Spleen (tissue), 11 donors: ENCODE data around the gene CPA5. TPM values are rescaled to one million over a fixed set of nuclear protein-coding genes. Genes with fewer than 3 reads are reported as not detected.
A peak's percentile ranks its signal among the peaks of the same experiment; 100 is the strongest.
"Not testable (repeated sequence)": the region's sequence is repeated elsewhere in the genome, so short reads cannot be mapped to it uniquely, and the experiment has no call there.

Experiments
- DNase-seq: peaks from one replicate; pipeline ENCODE4 v3.0.0-alpha.2; 2020
- H3K27ac ChIP-seq, 8 donors: fragments of 200-600 bp; sonication (generic) in 7 of 8; 1 replicate in 4 of 8; 2 replicates in 4 of 8; pipeline versions ENCODE4 v1.5.0 to v1.8.0; 2016 to 2021; ENCODE audit warnings: inconsistent platforms in 4 of 8, mild to moderate bottlenecking in 4 of 8, moderate library complexity in 1 of 8
- H3K27me3 ChIP-seq, 7 donors: fragments of 200-600 bp; sonication (generic) in 6 of 7; replicated peaks in 1 of 7; 1 replicate in 4 of 7; 2 replicates in 3 of 7; pipeline versions ENCODE4 v1.5.0 to v1.8.0; 2016 to 2021; ENCODE audit warnings: inconsistent platforms in 3 of 7, mild to moderate bottlenecking in 1 of 7
- H3K36me3 ChIP-seq, 6 donors: fragments of 200-600 bp; sonication (generic) in 5 of 6; 1 replicate in 4 of 6; 2 replicates in 2 of 6; pipeline versions ENCODE4 v1.5.0 to v1.8.0; 2016 to 2021; ENCODE audit warnings: inconsistent platforms in 2 of 6
- H3K4me1 ChIP-seq, 6 donors: fragments of 200-600 bp; sonication (generic) in 5 of 6; 1 replicate in 3 of 6; 2 replicates in 3 of 6; pipeline versions ENCODE4 v1.5.0 to v1.8.0; 2016 to 2021; ENCODE audit warnings: inconsistent platforms in 3 of 6
- H3K4me3 ChIP-seq, 8 donors: fragments of 200-600 bp; sonication (generic) in 7 of 8; 1 replicate in 4 of 8; 2 replicates in 4 of 8; pipeline versions ENCODE4 v1.5.0 to v1.8.0; 2016 to 2021; ENCODE audit warnings: inconsistent platforms in 4 of 8, mild to moderate bottlenecking in 4 of 8, moderate library complexity in 2 of 8
- H3K9me3 ChIP-seq, 8 donors: fragments of 200-600 bp; sonication (generic) in 7 of 8; 1 replicate in 4 of 8; 2 replicates in 4 of 8; pipeline versions ENCODE4 v1.5.0 to v1.8.0; 2016 to 2021; ENCODE audit warnings: inconsistent platforms in 4 of 8
- POLR2A ChIP-seq, 3 donors: fragments of 450-650 bp; IDR thresholded peaks; one replicate each; pipeline ENCODE4 v1.5.1; 2017; ENCODE audit warnings: antibody characterized with exemption in 3 of 3, mild to moderate bottlenecking in 1 of 3
- POLR2AphosphoS5 ChIP-seq, 3 donors: sonication (generic); formaldehyde crosslinking; IDR thresholded peaks; one replicate each; pipeline ENCODE4 v1.5.1; 2017; ENCODE audit warnings: antibody characterized with exemption in 3 of 3
- WGBS, 5 donors: extraction: QIAGEN DNeasy Blood & Tissue Kit in 3 of 5; methylation state at CpG; one replicate each; pipeline versions ENCODE4 v1.1.5 to v1.1.7; 2013 to 2018; 5-methylcytosine and 5-hydroxymethylcytosine counted together
- intact Hi-C: fragments of 100-400 bp; cut with DNase I; formaldehyde crosslinking; loops from one replicate; pipeline ENCODE4 v1.15.0; 2023; ENCODE audit warnings: low total_unique reads
- polyA plus RNA-seq, 3 donors: library from polyadenylated mRNA; stranded (reverse); fragments of 200-250 nt; gene quantifications; one replicate each; pipeline ENCODE4 v1.2.1, GENCODE V29; 2013
- total RNA-seq, 7 donors: library from RNA; depleted of rRNA in 3 of 7; stranded (reverse); fragments of >200 nt in 3 of 7; fragmentation: NEBNext Ultra II Directional in 4 of 7; extraction: Animal tissue kit (Norgen Biotek cat#: 25700) in 4 of 7; gene quantifications; one replicate each; pipeline versions ENCODE4 v1.1.0 to v1.2.1, GENCODE V29; 2016 to 2021
- TF ChIP-seq, protein P1 (sequence below), 11 experiments: fragments of 200-600 bp in 7 of 11; fragments of 450-650 bp in 4 of 11; sonication (generic) in 4 of 11; IDR thresholded peaks in 8 of 11; conservative IDR thresholded peaks in 3 of 11; 1 replicate in 7 of 11; 2 replicates in 4 of 11; pipeline versions ENCODE4 v1.4.0 to v1.8.0; 2016 to 2021; ENCODE audit warnings: antibody characterized with exemption in 11 of 11, inconsistent platforms in 4 of 11, mild to moderate bottlenecking in 1 of 11
- donor health status: healthy with polysubstance abuse.
- donor health status: DM: no; HTN: no; CAD: no; lungs with moderate emphysema.
- donor health status: DM: no; HTN: no; CAD: no.
- donor health status: Bipolar disorder and iron deficiency.
- donor health status: healthy.
- donor health status: DM: no; HTN: no; CAD: no.
- donor health status: DM: yes; HTN: yes; CAD: no.

The CPA5 gene
- total and polyA plus RNA-seq, 10 donors = 0.26 to 3.6 (median 0.45) TPM; not detected in 6

DNA sequence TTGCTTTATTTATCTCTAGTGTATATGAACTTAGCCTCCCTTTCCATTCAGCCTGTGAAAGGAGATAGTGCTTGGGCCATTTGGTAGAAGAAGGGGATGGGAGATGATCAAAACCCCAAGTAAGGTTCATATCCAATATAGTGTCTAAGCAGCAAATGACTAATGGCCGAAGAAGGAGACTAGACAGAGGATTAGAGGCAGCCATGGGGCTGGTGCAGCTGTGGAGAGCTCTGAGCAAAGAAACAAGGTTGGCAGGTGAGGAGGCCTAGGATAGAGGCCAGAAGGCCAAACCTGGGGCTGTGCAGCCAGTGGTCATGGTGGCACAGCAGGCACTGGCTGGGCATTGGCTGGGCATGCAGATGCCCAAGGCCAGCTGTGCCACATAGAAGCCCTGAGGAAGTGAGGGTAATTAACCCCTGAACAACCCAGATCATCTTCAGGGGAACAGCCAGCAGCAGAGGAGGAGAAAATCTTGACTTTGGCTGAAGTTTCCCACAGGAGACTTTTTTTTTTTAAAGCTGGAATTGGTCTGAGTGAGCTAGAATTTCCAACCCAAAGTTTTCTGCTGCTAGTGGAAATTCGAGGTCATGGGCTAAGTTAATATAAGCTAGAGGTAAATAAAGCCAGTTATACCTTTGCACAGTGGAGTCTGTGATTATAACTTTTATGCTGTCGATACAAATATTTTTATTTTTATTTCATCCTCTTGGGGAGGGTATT is 25.4 kb downstream of the CPA5 start:
- TF ChIP-seq POLR2AphosphoS5 (IDR thresholded peaks at IDR 0.05) = no peak
- TF ChIP-seq, protein P1, sequence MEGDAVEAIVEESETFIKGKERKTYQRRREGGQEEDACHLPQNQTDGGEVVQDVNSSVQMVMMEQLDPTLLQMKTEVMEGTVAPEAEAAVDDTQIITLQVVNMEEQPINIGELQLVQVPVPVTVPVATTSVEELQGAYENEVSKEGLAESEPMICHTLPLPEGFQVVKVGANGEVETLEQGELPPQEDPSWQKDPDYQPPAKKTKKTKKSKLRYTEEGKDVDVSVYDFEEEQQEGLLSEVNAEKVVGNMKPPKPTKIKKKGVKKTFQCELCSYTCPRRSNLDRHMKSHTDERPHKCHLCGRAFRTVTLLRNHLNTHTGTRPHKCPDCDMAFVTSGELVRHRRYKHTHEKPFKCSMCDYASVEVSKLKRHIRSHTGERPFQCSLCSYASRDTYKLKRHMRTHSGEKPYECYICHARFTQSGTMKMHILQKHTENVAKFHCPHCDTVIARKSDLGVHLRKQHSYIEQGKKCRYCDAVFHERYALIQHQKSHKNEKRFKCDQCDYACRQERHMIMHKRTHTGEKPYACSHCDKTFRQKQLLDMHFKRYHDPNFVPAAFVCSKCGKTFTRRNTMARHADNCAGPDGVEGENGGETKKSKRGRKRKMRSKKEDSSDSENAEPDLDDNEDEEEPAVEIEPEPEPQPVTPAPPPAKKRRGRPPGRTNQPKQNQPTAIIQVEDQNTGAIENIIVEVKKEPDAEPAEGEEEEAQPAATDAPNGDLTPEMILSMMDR (IDR thresholded peaks at IDR 0.05 in 8 of 11, conservative IDR thresholded peaks at IDR 0.05 in 3 of 11) = no peak
- DNase-seq = peak; percentile 41
- whole genome bisulfite sequencing, 5 donors = 62 to 91% (median 71%) methylated on average over 3 of the region's 3 CpGs
- intact Hi-C loops = no loop called here
- H3K4me1 ChIP-seq = peaks cover 7 to 66% (median 31%) of the 10 kb centered on the region in 6 donors
- H3K4me3 ChIP-seq = no peak overlapping the region
- H3K36me3 ChIP-seq = no peaks in the 10 kb centered on the region
- H3K9me3 ChIP-seq = no peaks in the 10 kb centered on the region
- peak overlapping the region in 5 of 8 donors; percentile 71 to 93 (median 84) for H3K27ac ChIP-seq
- H3K27me3 ChIP-seq = no peaks in the 10 kb centered on the region

DNA sequence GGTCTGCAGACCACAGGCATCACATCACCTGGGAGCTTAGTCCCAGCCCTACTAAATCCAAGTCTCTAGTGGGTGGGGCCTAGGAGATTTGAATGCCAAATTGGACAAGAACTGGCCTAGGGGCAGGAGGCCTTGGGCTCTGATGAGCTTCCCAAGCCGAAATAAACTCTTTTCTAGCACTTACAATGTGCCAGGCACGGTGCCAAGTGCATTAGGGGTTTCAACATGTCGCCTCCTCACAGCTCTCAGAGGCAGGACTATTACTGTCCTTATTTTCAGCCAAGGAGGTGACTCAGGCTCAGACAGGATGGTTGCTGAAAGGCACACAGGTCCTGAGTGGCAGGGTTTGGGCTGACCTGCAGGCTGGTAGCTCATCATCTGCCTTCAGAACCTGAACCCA is 26.4 kb downstream of the CPA5 start:
- no peak overlapping the region for H3K4me3 ChIP-seq
- no peaks in the 10 kb centered on the region for H3K27me3 ChIP-seq
- peaks cover 7 to 66% (median 31%) of the 10 kb centered on the region in 6 donors for H3K4me1 ChIP-seq
- peak; percentile 44 for DNase-seq
- TF ChIP-seq POLR2A (IDR thresholded peaks at IDR 0.05) = no peak
- TF ChIP-seq POLR2AphosphoS5 (IDR thresholded peaks at IDR 0.05) = no peak
- TF ChIP-seq, protein P1 (IDR thresholded peaks at IDR 0.05 in 8 of 11, conservative IDR thresholded peaks at IDR 0.05 in 3 of 11) = no peak
- 57 to 75% (median 69%) methylated on average over 3 of the region's 3 CpGs for WGBS, 5 donors
- H3K36me3 ChIP-seq = no peaks in the 10 kb centered on the region
- intact Hi-C loops = no loop called here
- H3K9me3 ChIP-seq = peaks cover 0 to 5% (median 2%) of the 10 kb centered on the region in 8 donors
- H3K27ac ChIP-seq = peak overlapping the region in 5 of 8 donors; percentile 81 to 93 (median 86)

DNA sequence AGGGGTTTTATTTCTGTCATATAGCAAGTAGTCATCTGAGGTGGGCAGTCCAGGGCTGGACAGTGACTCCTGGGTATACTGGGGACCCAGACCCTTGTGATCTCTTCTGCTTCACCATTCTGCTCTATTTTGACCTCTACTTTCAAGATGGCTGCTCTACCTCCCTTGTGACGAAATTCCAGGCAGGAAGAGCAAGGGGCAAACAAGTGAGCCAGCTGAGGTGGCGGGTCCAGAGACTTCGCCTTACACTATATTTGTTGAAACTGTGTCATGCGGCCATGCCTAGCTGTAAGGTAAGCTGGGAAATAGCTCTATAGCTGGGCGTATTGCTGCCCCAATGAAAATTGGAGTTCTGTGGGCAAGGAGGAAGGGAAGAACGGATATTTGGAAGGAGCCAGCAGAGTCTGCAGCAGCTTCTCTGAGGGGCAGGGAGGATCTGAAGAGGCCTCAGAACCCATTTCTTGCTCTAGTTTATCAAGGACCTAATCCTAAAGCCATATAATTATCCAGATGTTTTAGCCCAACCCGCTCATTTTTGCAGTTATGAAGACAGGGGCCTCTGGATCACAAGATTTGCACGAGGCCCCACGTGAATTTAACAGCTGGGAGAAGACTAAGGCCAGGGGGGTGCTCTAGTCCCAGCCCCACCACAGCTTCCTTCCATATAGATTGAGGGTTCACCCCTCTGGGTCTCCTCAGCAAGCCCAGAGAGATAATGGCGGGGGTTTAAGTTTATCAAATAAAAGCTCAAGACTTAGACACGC is 28.0 kb downstream of the CPA5 start:
- no peak for DNase-seq
- peaks cover 0 to 20% (median 15%) of the 10 kb centered on the region in 8 donors for H3K9me3 ChIP-seq
- no peak overlapping the region for H3K4me3 ChIP-seq
- intact Hi-C loops = no loop called here
- no peaks in the 10 kb centered on the region for H3K36me3 ChIP-seq
- WGBS, 5 donors = 72 to 81% (median 80%) methylated on average over 11 of the region's 11 CpGs
- peak overlapping the region; percentile 55 to 93 (median 84) for H3K27ac ChIP-seq
- H3K4me1 ChIP-seq = peaks cover 7 to 65% (median 31%) of the 10 kb centered on the region in 6 donors
- TF ChIP-seq POLR2AphosphoS5 (IDR thresholded peaks at IDR 0.05) (no peak), POLR2A (IDR thresholded peaks at IDR 0.05) (no peak)
- TF ChIP-seq, protein P1 (IDR thresholded peaks at IDR 0.05 in 8 of 11, conservative IDR thresholded peaks at IDR 0.05 in 3 of 11) = no peak
- no peaks in the 10 kb centered on the region for H3K27me3 ChIP-seq

DNA sequence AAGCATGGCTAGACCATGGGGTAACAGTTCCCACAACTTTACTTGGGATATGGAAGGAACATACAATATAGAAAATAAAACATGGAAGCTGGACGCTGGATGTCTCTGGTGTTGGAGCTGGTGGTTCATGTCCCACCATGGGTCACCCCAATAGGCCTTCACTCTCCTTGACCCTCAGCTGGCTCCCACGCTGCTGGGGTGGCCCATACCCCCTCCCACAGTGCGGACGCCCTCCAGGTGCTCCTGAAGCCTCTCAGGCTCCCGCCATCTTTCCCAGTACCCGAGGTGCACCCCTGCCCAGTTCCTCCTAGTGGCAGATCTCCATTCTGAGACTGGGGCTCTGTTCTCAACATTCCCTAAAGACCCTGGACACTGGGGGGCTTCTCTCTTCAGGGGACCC is 29.9 kb downstream of the CPA5 start:
- Histone ChIP-seq H3K4me1 (peaks cover 3 to 49% (median 21%) of the 10 kb centered on the region in 6 donors), H3K4me3 (no peak overlapping the region), H3K27me3 (no peaks in the 10 kb centered on the region), H3K27ac (peak overlapping the region; percentile 66 to 93 (median 84)), H3K9me3 (peaks cover 0 to 20% (median 15%) of the 10 kb centered on the region in 8 donors), H3K36me3 (no peaks in the 10 kb centered on the region)
- intact Hi-C loops = no loop called here
- TF ChIP-seq, protein P1 (IDR thresholded peaks at IDR 0.05 in 8 of 11, conservative IDR thresholded peaks at IDR 0.05 in 3 of 11) = no peak
- TF ChIP-seq POLR2AphosphoS5 (IDR thresholded peaks at IDR 0.05) (no peak), POLR2A (IDR thresholded peaks at IDR 0.05) (no peak)
- DNase-seq = peak; percentile 49
- 81 to 94% (median 89%) methylated on average over 6 of the region's 6 CpGs for WGBS, 5 donors

DNA sequence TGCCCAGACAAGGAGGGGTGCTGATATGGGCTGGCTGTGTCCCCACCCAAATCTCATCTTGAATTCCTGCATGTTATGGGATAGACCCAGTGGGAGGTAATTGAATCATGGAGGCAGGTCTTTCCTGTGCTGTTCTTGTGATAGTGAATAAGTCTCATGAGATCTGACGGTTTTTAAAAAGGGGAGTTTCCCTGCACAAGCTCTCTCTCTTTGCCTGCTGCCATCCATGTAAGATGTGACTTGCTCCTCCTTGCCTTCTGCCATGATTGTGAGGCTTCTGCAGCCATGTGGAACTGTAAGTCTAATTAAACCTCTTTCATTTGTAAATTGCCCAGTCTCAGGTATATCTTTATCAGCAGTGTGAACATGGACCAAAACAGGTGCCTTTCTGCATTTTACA is 31.8 kb downstream of the CPA5 start:
- H3K36me3 ChIP-seq, H3K27me3 ChIP-seq, DNase-seq, intact Hi-C loops, H3K27ac ChIP-seq, H3K4me3 ChIP-seq: not testable (repeated sequence)
- WGBS, 5 donors = 23 to 100% (median 75%) methylated on average over 1 of the region's 1 CpG
- Histone ChIP-seq H3K9me3 (peaks cover 0 to 20% (median 15%) of the 10 kb centered on the region in 8 donors), H3K4me1 (peaks cover 0 to 48% (median 22%) of the 10 kb centered on the region in 6 donors)
